ENCODE data around the gene FAM222A.
"Not testable (repeated sequence)": the region's sequence is repeated elsewhere in the genome, so short reads cannot be mapped to it uniquely, and the experiment has no call there.

The FAM222A gene

GRCh38 chr12:109683316-109683715 lies 30.3 kb upstream of the FAM222A start:
- peaks cover 22% of the 10 kb centered on the region for H3K27me3 Mint-ChIP-seq

DNA sequence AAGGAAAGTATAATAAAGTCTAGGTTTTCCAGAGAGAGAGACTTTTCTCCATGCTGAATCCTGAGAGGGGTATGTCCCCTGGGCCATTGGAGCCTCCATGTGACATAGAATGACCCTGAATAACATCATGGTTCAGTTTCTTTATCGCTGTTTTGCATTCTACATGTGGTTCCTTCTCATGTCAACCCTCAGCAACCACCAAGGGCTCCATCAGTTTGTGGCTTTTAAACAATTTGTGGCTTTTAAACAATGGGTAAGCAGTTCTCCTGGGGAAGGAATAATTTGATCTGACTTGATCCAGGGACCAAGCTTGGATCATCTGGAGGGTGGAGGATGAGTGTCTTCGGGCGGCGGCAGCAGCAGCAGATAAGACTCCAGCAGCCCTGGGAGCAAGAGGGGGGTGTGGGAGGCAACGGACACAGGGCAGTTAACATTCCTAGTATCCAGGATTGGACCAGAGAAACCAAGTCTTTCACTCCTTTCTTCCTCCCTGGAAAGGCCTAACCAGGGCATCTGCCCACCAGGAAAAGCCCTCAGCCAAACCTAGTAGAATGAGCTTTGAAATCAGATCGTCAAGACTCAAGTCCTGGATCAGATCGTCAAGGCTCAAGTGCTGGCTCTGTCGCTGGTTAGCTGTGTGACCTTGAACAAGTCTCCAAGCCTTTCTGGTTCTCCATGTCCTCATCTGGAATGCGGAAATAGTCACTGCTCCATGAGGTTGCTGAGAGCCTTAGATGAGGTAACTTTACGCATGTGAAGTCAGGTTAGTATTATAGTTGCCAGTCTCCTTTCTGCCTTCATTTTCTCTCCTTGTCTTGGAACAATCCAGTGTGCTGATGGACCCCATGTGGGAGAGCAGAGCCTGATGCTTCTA lies 27.8 kb upstream of the FAM222A start:
- no peak overlapping the region for H3K27ac Mint-ChIP-seq
- H3K36me3 Mint-ChIP-seq: no peaks in the 10 kb centered on the region
- H3K9me3 Mint-ChIP-seq: peaks cover 4% of the 10 kb centered on the region
- no peak overlapping the region for H3K4me3 Mint-ChIP-seq
- ATAC-seq: no peak
- H3K27me3 Mint-ChIP-seq: peaks cover 22% of the 10 kb centered on the region
- H3K4me1 Mint-ChIP-seq: no peaks in the 10 kb centered on the region

More at GRCh38 chr12:109683316-109683715, 30.3 kb upstream of the FAM222A start:
- Mint-ChIP-seq H3K4me1 (no peaks in the 10 kb centered on the region), H3K4me3 (no peak overlapping the region), H3K9me3 (peaks cover 4% of the 10 kb centered on the region), H3K27ac (no peak overlapping the region), H3K36me3 (no peaks in the 10 kb centered on the region)
- no peak for ATAC-seq

DNA sequence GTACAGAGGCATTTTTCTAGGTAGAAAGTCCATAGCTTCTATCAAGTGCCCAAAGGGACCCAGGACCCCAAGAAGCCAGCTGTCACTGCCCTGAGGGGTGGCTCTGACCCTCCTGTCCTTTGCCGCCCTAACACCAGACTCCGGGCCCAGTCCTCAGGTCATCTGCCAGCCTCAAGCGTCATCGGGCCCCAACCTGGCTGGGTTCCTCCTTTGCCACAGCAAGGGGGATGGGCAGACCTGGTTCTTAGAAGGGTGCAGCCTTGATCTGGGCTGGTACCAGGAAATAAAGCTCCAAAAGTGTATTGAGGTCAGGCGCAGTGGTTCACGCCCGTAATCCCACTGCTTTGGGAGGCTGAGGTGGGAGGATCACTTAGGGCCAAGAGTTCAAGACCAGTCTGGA lies 27.1 kb upstream of the FAM222A start:
- Mint-ChIP-seq H3K27me3 (peaks cover 23% of the 10 kb centered on the region), H3K27ac (no peak overlapping the region), H3K36me3 (no peaks in the 10 kb centered on the region), H3K4me3 (no peak overlapping the region), H3K4me1 (no peaks in the 10 kb centered on the region), H3K9me3 (peaks cover 4% of the 10 kb centered on the region)
- no peak for ATAC-seq

DNA sequence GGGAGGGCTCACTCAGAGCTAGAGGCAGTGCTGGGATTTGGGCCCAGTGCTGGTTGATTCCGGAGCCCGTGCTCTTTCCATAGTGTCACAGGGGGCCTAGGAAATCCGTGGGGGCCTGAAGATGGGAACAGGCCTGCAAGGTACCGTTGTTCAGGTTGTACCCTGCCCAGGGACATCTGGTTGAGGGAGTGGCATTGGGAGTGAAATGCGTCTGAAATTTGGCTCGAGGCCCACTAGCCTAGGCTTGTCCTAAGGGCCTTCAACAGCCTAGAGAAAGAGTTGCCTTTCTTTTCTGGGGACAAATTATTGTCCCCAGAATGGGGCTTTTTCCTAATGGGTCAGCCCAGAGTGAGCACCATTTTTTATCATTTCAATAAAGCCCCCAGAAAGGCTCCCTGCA lies 26.4 kb upstream of the FAM222A start:
- Mint-ChIP-seq H3K27me3 (peaks cover 30% of the 10 kb centered on the region), H3K27ac (no peak overlapping the region), H3K4me3 (no peak overlapping the region), H3K4me1 (no peaks in the 10 kb centered on the region), H3K36me3 (no peaks in the 10 kb centered on the region), H3K9me3 (peaks cover 4% of the 10 kb centered on the region)
- no peak for ATAC-seq

DNA sequence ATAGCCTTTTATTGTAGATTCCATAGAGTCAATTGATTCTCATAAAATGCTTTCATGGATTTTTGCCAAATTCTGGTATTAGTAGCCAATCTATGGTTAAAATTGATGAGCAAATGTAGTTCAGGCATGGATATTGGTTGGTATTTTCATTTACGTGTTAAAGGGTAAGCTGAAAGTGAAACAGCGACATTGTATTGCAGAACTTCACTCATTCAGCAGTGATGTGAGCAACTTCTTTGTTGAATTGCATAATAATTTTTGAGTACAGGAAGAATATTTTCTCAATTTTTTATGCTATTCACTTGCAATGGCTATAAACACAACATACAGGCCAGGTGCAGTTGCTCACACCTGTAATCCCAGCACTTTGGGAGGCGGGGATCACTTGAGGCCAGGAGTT lies 24.2 kb upstream of the FAM222A start:
- H3K4me1 Mint-ChIP-seq: no peaks in the 10 kb centered on the region
- no peak overlapping the region for H3K27ac Mint-ChIP-seq
- no peak overlapping the region for H3K4me3 Mint-ChIP-seq
- peaks cover 36% of the 10 kb centered on the region for H3K27me3 Mint-ChIP-seq
- no peaks in the 10 kb centered on the region for H3K36me3 Mint-ChIP-seq
- ATAC-seq: no peak
- H3K9me3 Mint-ChIP-seq: no peaks in the 10 kb centered on the region

- Mint-ChIP-seq H3K36me3 (no peaks in the 10 kb centered on the region), H3K27ac (no peak overlapping the region), H3K9me3 (no peaks in the 10 kb centered on the region), H3K27me3 (peaks cover 30% of the 10 kb centered on the region), H3K4me3 (no peak overlapping the region), H3K4me1 (no peaks in the 10 kb centered on the region)
- ATAC-seq: no peak
Observed at GRCh38 chr12:109693160-109693559, 20.5 kb upstream of the FAM222A start.

DNA sequence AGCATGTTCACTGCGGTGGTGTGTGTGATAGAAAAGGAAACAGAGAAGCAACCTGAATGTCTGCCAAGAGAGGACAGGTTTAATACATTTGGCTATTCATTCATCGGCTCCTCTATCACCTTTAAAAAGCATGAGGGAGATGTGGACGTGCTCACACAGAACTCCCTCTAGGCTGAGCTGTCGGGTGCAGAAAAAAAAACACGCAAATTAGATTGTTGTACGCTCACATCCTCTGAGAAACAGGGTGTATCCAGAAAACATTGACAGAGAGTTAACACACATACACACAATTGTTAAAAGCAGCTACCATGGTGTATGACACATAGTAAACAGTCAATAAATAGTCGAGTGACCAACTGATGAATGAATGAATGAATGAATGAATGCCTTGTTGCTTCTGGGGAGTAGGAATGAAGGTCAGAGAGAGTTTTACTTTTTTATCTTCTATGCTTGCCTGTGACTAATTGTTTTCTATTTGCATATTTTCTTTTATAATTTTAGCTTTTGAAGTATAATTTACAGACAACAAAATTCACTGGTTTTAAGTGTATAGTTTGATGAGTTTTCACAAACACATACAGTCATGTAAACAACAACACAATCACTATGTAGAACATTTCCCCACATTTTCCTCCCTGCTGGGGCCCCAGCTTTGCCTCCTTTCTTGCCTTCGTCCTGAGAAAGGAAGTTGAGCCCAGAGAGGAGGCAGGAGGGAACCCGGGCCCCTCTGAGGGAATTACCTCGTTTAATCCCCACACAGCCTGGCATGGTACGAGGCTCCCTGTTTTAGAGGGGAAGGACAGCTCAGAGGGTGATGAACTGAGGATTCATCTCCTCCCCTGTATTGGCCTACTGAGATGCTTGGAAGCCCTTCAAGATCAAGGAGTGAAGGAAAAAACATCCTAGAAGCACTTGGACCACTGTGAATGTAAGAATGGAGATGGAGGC lies 19.7 kb upstream of the FAM222A start:
- no peak for ATAC-seq
- Mint-ChIP-seq H3K36me3 (no peaks in the 10 kb centered on the region), H3K27me3 (peaks cover 30% of the 10 kb centered on the region), H3K4me1 (no peaks in the 10 kb centered on the region), H3K4me3 (no peak overlapping the region), H3K9me3 (no peaks in the 10 kb centered on the region), H3K27ac (no peak overlapping the region)

DNA sequence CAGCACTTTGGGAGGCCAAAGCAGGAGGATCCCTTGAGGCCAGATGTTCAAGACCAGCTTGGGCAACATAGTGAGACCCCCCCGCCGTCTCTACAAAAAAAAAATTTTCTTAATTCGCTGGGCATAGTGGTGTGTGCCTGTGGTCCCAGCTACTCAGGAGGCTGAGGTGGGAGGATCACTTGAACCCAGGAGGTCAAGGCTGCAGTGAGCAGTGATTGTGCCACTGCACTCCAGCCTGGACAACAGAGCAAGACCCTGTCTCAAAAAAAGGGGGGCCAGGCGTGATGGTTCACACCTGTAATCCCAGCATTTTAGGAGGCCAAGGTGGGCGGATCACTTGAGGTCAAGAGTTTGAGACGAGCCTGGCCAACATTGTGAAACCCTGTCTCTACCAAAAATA lies 19.0 kb upstream of the FAM222A start:
- H3K9me3 Mint-ChIP-seq, ATAC-seq, H3K36me3 Mint-ChIP-seq, H3K4me3 Mint-ChIP-seq, H3K4me1 Mint-ChIP-seq, H3K27ac Mint-ChIP-seq: not testable (repeated sequence)
- peaks cover 30% of the 10 kb centered on the region for H3K27me3 Mint-ChIP-seq

- no peak overlapping the region for H3K27ac Mint-ChIP-seq
- no peak for ATAC-seq
Observed at GRCh38 chr12:109695416-109695815, 18.2 kb upstream of the FAM222A start.

DNA sequence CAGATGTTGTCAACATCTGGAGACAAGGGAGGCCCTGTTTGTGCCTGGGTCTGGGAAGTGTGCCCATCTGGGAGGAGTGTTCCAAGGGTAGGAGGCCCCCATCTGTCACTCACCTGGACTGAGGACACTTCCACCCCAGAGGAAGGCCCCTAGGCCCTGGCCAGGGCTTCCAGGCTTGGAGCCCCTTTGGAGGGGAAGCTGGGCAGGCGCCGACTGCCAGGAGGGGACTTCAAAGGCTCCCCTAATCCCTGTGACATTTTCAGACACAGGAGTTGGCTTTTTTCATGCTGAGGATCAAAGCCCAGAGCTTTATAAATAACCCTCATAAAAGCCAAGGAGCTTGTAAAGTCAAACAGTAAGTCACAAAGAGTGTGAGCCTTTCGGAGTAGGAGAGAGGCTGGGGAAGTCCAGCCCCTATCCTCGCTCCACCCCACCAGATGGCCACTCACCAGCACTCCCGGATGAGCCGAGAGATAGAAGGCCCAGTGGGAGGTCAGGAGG lies 17.6 kb upstream of the FAM222A start:
- Mint-ChIP-seq H3K27me3 (peaks cover 33% of the 10 kb centered on the region), H3K9me3 (no peaks in the 10 kb centered on the region), H3K4me3 (no peak overlapping the region), H3K27ac (no peak overlapping the region), H3K4me1 (no peaks in the 10 kb centered on the region), H3K36me3 (no peaks in the 10 kb centered on the region)
- no peak for ATAC-seq

More at GRCh38 chr12:109695416-109695815, 18.2 kb upstream of the FAM222A start:
- Mint-ChIP-seq H3K4me3 (no peak overlapping the region), H3K36me3 (no peaks in the 10 kb centered on the region), H3K9me3 (no peaks in the 10 kb centered on the region), H3K4me1 (no peaks in the 10 kb centered on the region), H3K27me3 (peaks cover 30% of the 10 kb centered on the region)

DNA sequence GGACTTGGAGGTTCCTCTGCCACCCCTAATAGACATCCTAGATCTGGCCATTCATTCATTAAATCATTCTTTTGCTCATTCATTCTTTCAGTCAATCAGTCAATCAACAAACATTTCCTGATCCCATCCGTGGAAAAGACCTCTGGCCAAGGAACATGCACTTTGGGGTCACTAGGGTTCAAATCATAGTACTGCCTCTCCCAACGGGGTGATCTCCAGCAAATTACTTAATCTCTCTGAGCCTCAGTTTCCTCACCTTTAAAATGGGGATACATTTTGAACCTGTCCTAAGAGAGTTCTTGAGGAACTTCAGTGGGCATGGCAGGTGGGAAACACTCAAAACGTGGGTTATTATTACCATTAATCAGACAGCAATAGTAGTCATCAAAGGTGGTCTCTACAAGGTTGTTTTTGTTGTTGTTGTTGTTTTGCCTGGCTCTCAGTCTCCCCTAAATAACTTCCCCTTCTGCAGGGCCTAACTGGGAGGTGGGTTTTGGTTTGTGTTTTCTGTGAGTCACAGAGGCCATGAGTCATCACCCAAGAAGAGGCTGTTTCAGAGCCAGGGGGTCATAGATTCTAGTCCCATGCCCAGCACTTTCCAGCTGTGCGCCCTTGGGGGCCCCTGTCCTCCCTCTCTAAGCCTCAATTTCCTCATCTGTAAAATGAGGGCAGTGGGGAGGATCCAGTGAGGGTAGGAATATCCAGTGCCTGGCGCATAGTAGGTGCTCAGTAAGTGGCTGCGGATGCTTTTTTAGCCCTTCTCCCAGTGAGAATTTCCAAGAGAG lies 16.9 kb upstream of the FAM222A start:
- no peaks in the 10 kb centered on the region for H3K4me1 Mint-ChIP-seq
- H3K36me3 Mint-ChIP-seq: no peaks in the 10 kb centered on the region
- H3K27ac Mint-ChIP-seq: no peak overlapping the region
- no peak overlapping the region for H3K4me3 Mint-ChIP-seq
- H3K9me3 Mint-ChIP-seq: no peaks in the 10 kb centered on the region
- peaks cover 36% of the 10 kb centered on the region for H3K27me3 Mint-ChIP-seq
- no peak for ATAC-seq

DNA sequence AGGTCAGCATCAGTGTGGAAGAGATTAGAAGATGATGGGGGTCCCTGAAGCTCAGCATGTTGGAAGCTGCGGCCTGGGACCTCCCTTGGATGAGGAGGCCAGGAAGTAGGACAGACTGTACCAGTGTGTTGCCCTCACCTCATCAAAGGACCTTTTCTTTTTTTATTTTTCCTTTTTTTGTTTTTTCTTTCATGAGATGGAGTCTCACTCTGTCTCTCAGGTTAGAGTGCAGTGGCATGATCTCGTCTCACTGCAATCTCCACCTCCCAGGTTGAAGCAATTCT lies 16.4 kb upstream of the FAM222A start:
- Mint-ChIP-seq H3K36me3 (no peaks in the 10 kb centered on the region), H3K4me1 (no peaks in the 10 kb centered on the region), H3K27ac (no peak overlapping the region), H3K4me3 (no peak overlapping the region), H3K27me3 (peaks cover 36% of the 10 kb centered on the region), H3K9me3 (no peaks in the 10 kb centered on the region)
- no peak for ATAC-seq

GRCh38 chr12:109697877-109698468 lies 15.7 kb upstream of the FAM222A start:
- Mint-ChIP-seq H3K4me3 (no peak overlapping the region), H3K4me1 (no peaks in the 10 kb centered on the region), H3K27me3 (peaks cover 36% of the 10 kb centered on the region), H3K27ac (no peak overlapping the region), H3K9me3 (no peaks in the 10 kb centered on the region), H3K36me3 (no peaks in the 10 kb centered on the region)
- ATAC-seq: no peak

- no peak for ATAC-seq
- Mint-ChIP-seq H3K4me3 (no peak overlapping the region), H3K27me3 (peaks cover 36% of the 10 kb centered on the region), H3K4me1 (no peaks in the 10 kb centered on the region), H3K9me3 (no peaks in the 10 kb centered on the region), H3K36me3 (no peaks in the 10 kb centered on the region), H3K27ac (no peak overlapping the region)
Observed at GRCh38 chr12:109698820-109699219, 14.8 kb upstream of the FAM222A start.

GRCh38 chr12:109701064-109701463 lies 12.6 kb upstream of the FAM222A start:
- Mint-ChIP-seq H3K27me3 (peaks cover 43% of the 10 kb centered on the region), H3K4me3 (no peak overlapping the region), H3K4me1 (no peaks in the 10 kb centered on the region), H3K27ac (no peak overlapping the region), H3K36me3 (no peaks in the 10 kb centered on the region), H3K9me3 (no peaks in the 10 kb centered on the region)
- ATAC-seq: no peak

Measured in stimulated activated memory B cell treated with anti-CD40 and anti-IgM and Interleukin-4, amounts not matched to agents 10 μg/mL and 1 μg/mL and 100 μg/mL, for 72 hours (primary cell).